GM12878 (cell line): ENCODE results near the gene LRSAM1. TPM values are rescaled to one million over a fixed set of nuclear protein-coding genes. Genes with fewer than 3 reads are reported as not detected.

Experiments used
- ATAC-seq: fragments of 200-7000 bp; cut with Tn5 transposase; 3 replicates; pipeline ENCODE4 v1.9.1; 2020; ENCODE audit warnings: mild to moderate bottlenecking, moderate library complexity
- BruUV-seq: library from RNA; stranded (reverse); fragments of 400-500 nt; replicated peaks from 2 replicates; lab custom pipeline; 2021; lab: Mats Ljungman, UMichigan
- CTCF ChIA-PET: fragments of 300-600 bp; sonication (Branson Sonifier 250); formaldehyde crosslinking; extraction: SDS; loops from one replicate; lab custom pipeline; 2021; ENCODE audit warnings: inconsistent platforms; lab: Yijun Ruan, JAX
- POLR2A ChIA-PET: fragments of 350-600 bp; formaldehyde crosslinking; extraction: SDS; loops from one replicate; lab custom pipeline; 2021; ENCODE audit warnings: inconsistent platforms; lab: Charles Lee
- RAD21 ChIA-PET: fragments of 300-600 bp; sonication (Branson Sonifier 250); formaldehyde crosslinking; loops from one replicate; lab custom pipeline; 2023; ENCODE audit warnings: antibody characterized with exemption; ENCODE audit not compliant: unreplicated experiment; lab: Charles Lee
- SMC1A ChIA-PET: fragments of 300-600 bp; sonication (Branson Sonifier 250); formaldehyde crosslinking; loops from one replicate; lab custom pipeline; 2023; ENCODE audit not compliant: unreplicated experiment, uncharacterized antibody; lab: Charles Lee
- DNase-seq: peaks from one replicate; pipeline ENCODE4 v3.0.0-alpha.2; 2011; ENCODE audit warnings: low read depth, low spot score
- FAIRE-seq: peaks from 3 replicates; lab custom pipeline; 2011; peaks lifted over from hg19 to GRCh38; lab: Jason Lieb, UNC
- H2AFZ ChIP-seq: 2 replicates; pipeline ENCODE4 v1.6.0; 2011; ENCODE audit warnings: low read depth, low read length, control low read depth; ENCODE audit not compliant: control insufficient read depth
- H3K27ac ChIP-seq: 2 replicates; pipeline ENCODE4 v1.5.1; 2011; ENCODE audit warnings: control low read depth; ENCODE audit not compliant: control insufficient read depth, insufficient read depth
- H3K27me3 ChIP-seq, 2 experiments: replicated peaks in 1 of 2; 2 replicates each; pipeline versions ENCODE4 v1.6.0 to v1.6.1; 2011; ENCODE audit warnings: low read length in 1 of 2; ENCODE audit not compliant: control insufficient read depth in 2 of 2, insufficient read depth in 2 of 2
- H3K36me3 ChIP-seq, 2 experiments: 2 replicates each; pipeline ENCODE4 v1.5.1; 2011; ENCODE audit warnings: low read length in 1 of 2; ENCODE audit not compliant: control insufficient read depth in 2 of 2, insufficient read depth in 2 of 2
- H3K4me1 ChIP-seq: 2 replicates; pipeline ENCODE4 v1.6.1; 2011; ENCODE audit warnings: mild to moderate bottlenecking, low read length, moderate library complexity, mixed read lengths; ENCODE audit not compliant: control insufficient read depth, insufficient read depth
- H3K4me2 ChIP-seq: 2 replicates; pipeline ENCODE4 v1.6.0; 2011; ENCODE audit warnings: control low read depth; ENCODE audit not compliant: control insufficient read depth, insufficient read depth
- H3K4me3 ChIP-seq: fragments of 200-600 bp; sonication (generic); 2 replicates; pipeline ENCODE4 v1.5.1; 2016
- H3K79me2 ChIP-seq: 2 replicates; pipeline ENCODE4 v1.6.0; 2011; ENCODE audit warnings: low read length; ENCODE audit not compliant: control insufficient read depth, insufficient read depth
- H3K9ac ChIP-seq: 2 replicates; pipeline ENCODE4 v1.8.0; 2011; ENCODE audit warnings: low read length, control low read depth, mixed read lengths; ENCODE audit not compliant: control insufficient read depth, insufficient read depth
- H3K9me3 ChIP-seq: replicated peaks from 3 replicates; pipeline ENCODE4 v1.5.1; 2011; ENCODE audit warnings: mild to moderate bottlenecking, low read length; ENCODE audit not compliant: control insufficient read depth, insufficient read depth
- H4K20me1 ChIP-seq: 2 replicates; pipeline ENCODE4 v1.6.0; 2011; ENCODE audit not compliant: control insufficient read depth, insufficient read depth
- IKZF2 ChIP-seq, 2 experiments: fragments of 450-650 bp; IDR thresholded peaks; 2 replicates each; pipeline ENCODE4 v1.6.1; 2017; ENCODE audit warnings: mild to moderate bottlenecking in 2 of 2, moderate library complexity in 2 of 2
- RUNX3 ChIP-seq: IDR thresholded peaks from 2 replicates; pipeline ENCODE4 v1.6.1; 2012; ENCODE audit warnings: low read length, inconsistent platforms
- TBL1XR1 ChIP-seq: IDR thresholded peaks from 2 replicates; pipeline ENCODE4 v1.6.1; 2012; ENCODE audit warnings: low read depth, low read length, improper control_type of control experiment
- whole genome bisulfite sequencing: methylation state at CpG from one replicate; pipeline ENCODE4 v1.1.6; 2016; ENCODE audit warnings: low lambda C conversion rate; ENCODE audit not compliant: insufficient replicate concordance, insufficient coverage; ENCODE audit errors: missing lambda C conversion rate; 5-methylcytosine and 5-hydroxymethylcytosine counted together
- in situ Hi-C: fragments of 300-500 bp; cut with MboI; formaldehyde crosslinking; loops from 9 replicates; pipeline ENCODE4 v1.14.3; 2018; ENCODE audit warnings: mixed read lengths
- intact Hi-C: fragments of 100-400 bp; cut with micrococcal nuclease; formaldehyde crosslinking; loops from one replicate; pipeline ENCODE4 v1.14.2; 2022; ENCODE audit not compliant: unreplicated experiment
- polyA plus RNA-seq, 11 experiments: library from polyadenylated mRNA; depleted of rRNA in 4 of 11; unstranded in 6 of 11; stranded (reverse) in 5 of 11; fragments of >200 nt; fragmentation: Nextera tagmentation in 4 of 11; fragmentation: Illumina TruSeq in 1 of 11; extraction: Ambion mirVana in 4 of 11; extraction: Trizol in 1 of 11; gene quantifications; 1 replicate in 1 of 11; 2 replicates in 10 of 11; pipeline versions ENCODE4 v1.2.1 to v1.2.3, GENCODE V29; 2011 to 2016; ENCODE audit warnings: inconsistent platforms in 2 of 11, missing spikeins in 2 of 11, low read depth in 1 of 11
- total RNA-seq, 4 experiments: library from RNA; depleted of rRNA in 3 of 4; stranded (reverse); fragments of >200 nt in 3 of 4; fragmentation: Illumina TruSeq in 1 of 4; extraction: Trizol in 1 of 4; gene quantifications; 2 replicates each; pipeline versions ENCODE4 v1.2.1 to v1.2.3, GENCODE V29; 2013 to 2021
- TF ChIP-seq, protein P1 (sequence below): IDR thresholded peaks from 2 replicates; pipeline ENCODE4 v1.6.1; 2011; ENCODE audit warnings: borderline replicate concordance, low read depth, mild to moderate bottlenecking, moderate library complexity, low read length; ENCODE audit not compliant: insufficient read depth, poor library complexity, severe bottlenecking
- TF ChIP-seq, protein P2 (sequence below): IDR thresholded peaks from 2 replicates; pipeline ENCODE4 v1.6.1; 2012; ENCODE audit warnings: low read depth, low read length, improper control_type of control experiment

The LRSAM1 gene
- total and polyA plus RNA-seq, 10 of the 15 experiments (the other 5 are each of a cell fraction or from before 2014, with no cell fraction given): 0.14 to 23.4 (median 11.7) TPM

GRCh38 chr9:127500862-127501261 lies 49.6 kb downstream of the LRSAM1 start:
- H3K9me3 ChIP-seq: no peaks in the 10 kb centered on the region
- no peak overlapping the region for H3K4me2 ChIP-seq
- in situ Hi-C loops: loop anchor here (5.0 kb wide), 3 partner anchors 86 to 426 kb away; no protein-coding TSS in a partner anchor
- no peak for DNase-seq
- no peaks in the 10 kb centered on the region for H3K4me1 ChIP-seq
- FAIRE-seq: no peak
- no peak overlapping the region for H3K9ac ChIP-seq
- SMC1A ChIA-PET: no interaction called here
- POLR2A ChIA-PET: interaction anchor here (0.5 to 0.9 kb wide), 2 partner anchors 71 to 253 kb away, joined by 3 to 8 read pairs; no protein-coding TSS in a partner anchor
- ATAC-seq: no peak
- 83% methylated on average over 9 of the region's 9 CpGs for WGBS
- H2AFZ ChIP-seq: no peak overlapping the region
- TF ChIP-seq, protein P1, sequence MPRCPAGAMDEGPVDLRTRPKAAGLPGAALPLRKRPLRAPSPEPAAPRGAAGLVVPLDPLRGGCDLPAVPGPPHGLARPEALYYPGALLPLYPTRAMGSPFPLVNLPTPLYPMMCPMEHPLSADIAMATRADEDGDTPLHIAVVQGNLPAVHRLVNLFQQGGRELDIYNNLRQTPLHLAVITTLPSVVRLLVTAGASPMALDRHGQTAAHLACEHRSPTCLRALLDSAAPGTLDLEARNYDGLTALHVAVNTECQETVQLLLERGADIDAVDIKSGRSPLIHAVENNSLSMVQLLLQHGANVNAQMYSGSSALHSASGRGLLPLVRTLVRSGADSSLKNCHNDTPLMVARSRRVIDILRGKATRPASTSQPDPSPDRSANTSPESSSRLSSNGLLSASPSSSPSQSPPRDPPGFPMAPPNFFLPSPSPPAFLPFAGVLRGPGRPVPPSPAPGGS: no peak
- TF ChIP-seq, protein P2, sequence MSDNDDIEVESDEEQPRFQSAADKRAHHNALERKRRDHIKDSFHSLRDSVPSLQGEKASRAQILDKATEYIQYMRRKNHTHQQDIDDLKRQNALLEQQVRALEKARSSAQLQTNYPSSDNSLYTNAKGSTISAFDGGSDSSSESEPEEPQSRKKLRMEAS: no peak
- TF ChIP-seq RUNX3 (no peak), TBL1XR1 (no peak), IKZF2 (IDR thresholded peaks at IDR 0.05) (no peak)
- TF ChIP-seq, all 136 proteins: peak for 0
- BruUV-seq: no TSS peak
- RAD21 ChIA-PET: no interaction called here
- Histone ChIP-seq H3K27ac (no peak overlapping the region), H4K20me1 (no peaks in the 10 kb centered on the region), H3K36me3 (peaks cover 0 to 3% of the 10 kb centered on the region in 2 experiments; a peak in 2 of 4 replicates), H3K27me3 (no peaks in the 10 kb centered on the region), H3K79me2 (no peaks in the 10 kb centered on the region), H3K4me3 (no peak overlapping the region)
- CTCF ChIA-PET: interaction anchor here (1.0 kb wide), 2 partner anchors 87 to 369 kb away, joined by 3 to 4 read pairs; no protein-coding TSS in a partner anchor
- intact Hi-C loops: no loop called here
